T-helper 2 cell (primary cell): ENCODE measurements around the gene FAM135A.
"Not testable (repeated sequence)": the region's sequence is repeated elsewhere in the genome, so short reads cannot be mapped to it uniquely, and the experiment has no call there.

ENCODE experiments used
- DNase-seq, 5 experiments: peaks; one replicate each; pipeline versions ENCODE4 v3.0.0 to v3.0.0-alpha.2; 2012 to 2022

FAM135A gene

GRCh38 chr6:70396796-70397729 lies 16.2 kb upstream of the FAM135A start:
- DNase-seq, result no peak

DNA sequence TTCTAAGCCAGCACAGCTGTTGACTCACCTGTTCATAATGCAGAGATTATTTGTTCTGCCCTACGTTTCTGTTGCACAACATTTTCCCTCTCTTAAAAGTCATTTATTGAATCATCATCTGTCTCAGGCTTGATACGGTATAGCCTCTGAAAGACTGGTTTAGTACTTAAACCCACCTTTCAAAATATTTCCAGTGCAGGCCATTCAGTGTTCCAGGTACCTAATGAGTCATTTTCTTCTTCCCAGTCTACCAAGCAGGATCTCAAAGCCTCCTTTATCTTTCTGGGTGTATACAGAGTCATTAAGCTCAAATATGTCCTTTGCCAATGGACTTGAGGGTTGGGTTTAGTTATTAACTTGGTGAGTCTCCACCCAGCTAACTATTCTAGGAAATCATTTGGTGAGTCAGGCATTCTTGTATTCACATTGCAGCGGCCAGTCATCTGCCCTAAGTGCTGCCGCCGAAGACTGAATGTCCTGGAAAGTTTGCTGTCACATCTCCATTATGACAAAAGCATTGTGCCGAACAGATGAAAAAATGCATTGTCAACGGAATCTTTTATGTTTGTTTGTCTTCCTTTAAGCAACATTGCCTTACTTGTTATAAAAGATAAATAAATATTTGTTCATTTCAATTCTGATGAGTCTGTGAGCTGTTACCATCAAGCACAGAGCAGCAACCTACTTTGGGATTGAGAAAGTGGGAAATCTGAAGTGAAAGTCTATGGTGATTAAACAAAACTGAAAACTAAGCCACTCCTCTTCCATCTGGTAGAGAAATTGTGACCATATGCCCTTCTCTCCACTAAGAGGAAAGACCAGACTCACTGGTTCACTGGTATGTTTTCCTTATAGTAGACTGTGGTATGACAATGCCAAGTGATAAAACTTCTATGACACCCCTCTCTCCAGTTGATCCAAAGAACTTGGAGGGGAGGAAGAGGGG lies 14.3 kb upstream of the FAM135A start:
- no peak for DNase-seq

GRCh38 chr6:70404658-70405057 lies 8.7 kb upstream of the FAM135A start:
- DNase-seq, result no peak

DNA sequence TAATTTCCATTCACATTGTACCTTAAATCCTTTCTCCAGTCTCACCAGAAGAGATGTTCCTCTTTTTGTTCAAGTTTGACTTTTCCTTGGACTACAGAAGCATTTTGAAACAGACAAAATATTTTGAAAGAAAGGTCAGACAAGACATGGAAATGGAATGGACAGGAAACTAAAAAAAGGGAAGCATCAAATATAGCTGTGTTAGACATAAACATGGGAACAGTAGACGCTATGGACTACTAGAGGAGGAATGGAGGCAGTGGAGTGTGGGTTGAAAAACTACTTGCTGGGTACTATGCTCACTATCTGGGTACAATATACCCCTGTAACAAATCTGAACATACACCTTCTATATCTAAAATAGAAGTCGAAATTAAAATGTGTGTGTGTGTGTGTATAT lies 4.1 kb upstream of the FAM135A start:
- no peak for DNase-seq

DNA sequence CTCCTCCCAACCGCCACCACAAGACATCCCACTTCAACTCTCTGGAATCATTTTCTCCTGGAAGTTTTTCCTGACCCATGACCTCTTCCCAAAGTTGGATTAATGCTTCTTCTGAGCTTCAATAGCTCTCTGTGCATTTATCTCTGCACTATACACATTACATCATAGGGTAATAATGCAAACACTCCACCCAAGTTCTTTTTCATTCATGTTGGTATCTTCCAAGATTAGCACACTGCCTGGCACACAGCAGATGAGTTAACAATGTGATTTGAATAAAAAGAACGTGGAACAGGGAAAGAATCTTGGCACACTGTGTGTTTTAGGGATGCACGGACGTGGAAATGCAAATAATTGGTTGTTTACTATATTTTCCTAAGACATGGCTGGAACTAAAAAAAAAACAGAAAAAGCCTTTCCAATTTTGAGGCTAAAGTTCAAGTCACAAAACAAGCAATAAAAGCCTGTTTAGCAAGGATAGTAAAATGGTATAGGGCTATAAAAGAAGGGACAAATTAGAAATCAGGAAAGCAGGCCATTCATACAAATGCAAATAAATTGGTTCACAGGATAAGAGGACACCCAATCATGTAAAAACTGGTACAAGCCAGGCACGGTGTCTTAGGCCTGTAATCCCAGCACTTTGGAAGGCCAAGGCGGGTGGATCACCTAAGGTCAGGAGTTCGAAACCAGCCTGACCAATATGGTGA lies 1.6 kb upstream of the FAM135A start:
- DNase-seq, result no peak

DNA sequence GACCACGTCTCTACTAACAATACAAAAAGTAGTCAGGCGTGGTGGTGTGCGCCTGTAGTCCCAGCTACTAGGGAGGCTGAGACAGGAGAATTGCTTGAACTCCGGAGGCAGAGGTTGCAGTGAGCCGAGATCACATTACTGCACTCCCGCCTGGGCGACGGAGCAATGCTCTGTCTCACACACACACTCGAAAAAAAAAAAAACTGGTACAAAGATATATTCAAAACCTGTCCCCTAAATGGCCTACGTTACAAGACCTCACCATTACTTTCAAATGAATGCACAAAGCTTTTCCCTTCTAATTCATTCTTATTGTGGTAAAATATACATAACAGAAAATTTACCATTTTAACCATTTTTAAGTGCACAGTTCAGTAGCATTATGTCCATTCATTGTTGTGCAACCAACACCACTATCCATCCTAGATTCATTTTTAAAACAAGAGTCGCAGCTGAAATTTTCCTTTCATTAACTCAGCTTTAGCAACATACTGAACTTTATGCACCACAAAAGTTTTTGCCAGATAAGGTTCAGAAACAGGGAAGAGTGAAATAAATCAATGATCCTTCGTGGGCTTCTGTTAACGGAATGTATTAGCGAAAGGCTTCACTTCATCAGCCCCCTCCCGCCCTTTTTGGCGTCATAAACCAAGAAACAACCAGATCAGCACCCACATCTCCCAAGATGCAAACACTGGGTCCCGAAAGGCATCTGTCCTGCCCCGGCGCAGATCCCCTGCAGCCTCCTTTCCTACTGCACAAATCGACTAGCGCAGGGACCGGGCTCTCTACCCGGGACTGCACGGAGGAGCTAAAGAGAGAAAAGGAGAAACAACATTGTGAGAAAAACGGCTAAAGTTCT lies 825 bp upstream of the FAM135A start:
- DNase-seq, result peak in 2 of 5 experiments; percentile 2 to 12

DNA sequence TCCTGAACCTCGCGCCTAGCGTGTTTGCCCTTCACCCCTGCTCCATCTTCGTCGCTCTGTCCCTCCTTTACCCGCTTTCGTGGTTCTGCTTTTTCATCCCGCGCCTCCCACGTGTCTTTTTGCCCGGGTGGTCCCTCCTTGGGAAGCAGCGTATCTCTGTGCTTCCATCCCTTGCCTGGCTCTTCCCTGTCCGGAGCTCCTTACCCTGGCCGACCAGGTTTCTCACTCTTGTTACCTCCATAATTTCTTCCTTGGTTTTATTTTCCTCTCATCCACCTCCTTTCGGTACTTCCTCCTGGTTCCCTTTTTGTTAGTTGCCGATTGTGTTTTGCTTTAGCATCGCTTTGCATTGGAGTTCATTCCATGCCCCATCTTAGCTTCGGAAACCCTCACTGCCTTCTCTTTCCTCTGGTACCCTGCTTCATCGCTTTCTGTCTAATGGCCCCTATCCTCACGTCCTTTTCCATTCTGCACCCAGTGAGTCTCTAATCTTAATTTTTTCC lies 735 bp downstream of the FAM135A start:
- DNase-seq, result peak in 1 of 5 experiments; percentile 26

DNA sequence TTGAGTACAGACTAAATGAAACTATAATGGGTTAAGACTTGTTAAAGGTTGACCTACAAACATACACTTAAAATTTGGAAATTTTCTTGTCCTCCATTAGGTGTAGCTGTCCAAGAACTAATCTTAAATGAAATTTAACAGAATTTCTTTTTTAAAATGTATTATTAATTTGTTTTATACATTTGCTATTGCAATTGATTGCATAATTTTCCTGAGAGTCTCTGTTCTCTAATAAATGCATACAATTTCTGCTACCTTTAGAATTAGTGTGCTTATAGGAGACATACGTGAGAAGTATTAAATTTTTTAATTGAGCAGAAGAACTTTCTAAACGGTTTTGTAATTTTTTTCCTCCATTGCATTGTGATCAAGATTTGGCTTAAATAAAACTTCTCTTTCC lies 1.5 kb downstream of the FAM135A start:
- no peak for DNase-seq

- peak in 1 of 5 experiments; percentile 14 for DNase-seq
Observed at GRCh38 chr6:70415247-70415646, 1.9 kb downstream of the FAM135A start.

DNA sequence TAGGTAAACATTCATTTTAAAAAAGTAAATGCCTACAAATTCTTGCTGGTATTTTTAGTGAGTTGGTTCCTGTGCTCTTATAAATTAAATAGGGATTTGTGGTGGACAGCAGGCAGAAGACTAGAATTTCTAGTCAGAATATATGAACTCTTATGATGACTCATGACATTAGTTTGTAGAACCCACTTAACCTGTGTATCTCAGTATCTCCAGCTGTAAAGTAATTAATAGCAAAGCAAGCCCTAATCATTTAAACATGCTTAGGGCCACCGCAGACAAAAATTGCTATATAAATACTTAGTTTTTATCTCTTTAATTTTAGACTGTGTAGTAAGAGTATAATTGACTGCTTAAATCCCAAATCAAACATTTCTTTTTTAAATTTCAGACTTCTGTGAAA lies 2.4 kb downstream of the FAM135A start:
- DNase-seq, result no peak

GRCh38 chr6:70421509-70421908 lies 8.2 kb downstream of the FAM135A start:
- no peak for DNase-seq

DNA sequence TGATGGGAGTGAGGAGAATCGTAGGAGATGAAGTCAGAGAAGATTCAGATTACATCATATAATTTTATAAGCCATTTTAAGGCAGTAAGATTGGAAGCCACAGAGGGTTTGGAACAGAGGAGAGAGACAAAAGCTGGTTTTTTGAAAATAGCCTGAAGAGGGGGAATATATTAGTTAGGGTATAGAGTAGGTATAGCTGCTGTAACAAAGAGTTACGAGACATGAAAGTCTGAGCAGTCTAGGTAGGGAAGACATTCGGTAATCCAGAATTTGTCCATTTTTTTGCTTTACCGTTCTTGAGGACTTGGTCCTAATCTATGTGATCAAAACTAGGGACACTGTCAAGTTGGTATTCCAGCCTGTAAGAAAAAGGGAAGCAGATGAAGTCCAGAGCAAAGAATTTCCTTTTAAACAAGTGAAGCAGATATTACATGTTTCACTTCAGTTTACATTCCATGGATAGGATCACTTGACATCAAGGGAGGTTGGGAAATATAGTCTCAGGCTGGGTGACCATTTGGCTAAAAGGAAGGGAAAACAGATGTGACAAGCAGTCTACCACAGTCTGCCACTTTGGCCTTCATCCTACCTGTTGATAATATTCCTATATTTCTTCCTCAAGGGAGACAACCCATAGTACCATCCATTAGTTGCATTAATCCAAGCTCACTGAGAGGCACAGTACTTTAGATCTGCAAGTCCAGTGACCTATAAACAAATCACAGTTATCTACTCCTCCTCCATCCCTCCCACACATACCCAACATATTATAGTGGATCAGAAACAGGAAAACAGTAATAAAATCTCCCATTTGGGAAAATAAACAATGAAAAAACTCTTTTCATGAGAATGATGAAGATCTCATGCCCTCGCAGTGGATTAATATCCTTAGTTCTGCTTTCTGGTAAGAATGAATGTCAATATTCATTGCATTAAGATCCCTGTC lies 10.2 kb downstream of the FAM135A start:
- DNase-seq, result no peak

- no peak for DNase-seq
Observed at GRCh38 chr6:70424291-70424690, 11.0 kb downstream of the FAM135A start.

DNA sequence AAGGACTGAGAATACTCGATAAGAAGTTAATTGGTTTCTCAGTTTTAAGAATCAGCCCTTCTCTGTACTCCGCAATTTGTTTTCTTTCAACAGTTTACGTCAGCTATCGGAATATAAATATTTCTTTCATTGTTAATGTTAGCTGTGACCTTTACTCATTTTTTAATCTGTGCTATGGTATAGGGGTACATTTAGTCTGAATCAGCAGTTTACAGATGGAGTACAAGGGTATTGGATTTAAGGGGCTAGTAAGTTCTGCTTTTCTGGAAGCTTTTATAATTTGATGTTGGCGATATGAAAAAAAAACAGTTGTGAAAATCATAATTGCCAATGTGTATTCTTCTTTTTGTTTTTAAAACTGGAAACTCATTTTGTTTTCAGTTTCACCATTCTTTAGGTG lies 23.0 kb downstream of the FAM135A start:
- DNase-seq, result no peak

DNA sequence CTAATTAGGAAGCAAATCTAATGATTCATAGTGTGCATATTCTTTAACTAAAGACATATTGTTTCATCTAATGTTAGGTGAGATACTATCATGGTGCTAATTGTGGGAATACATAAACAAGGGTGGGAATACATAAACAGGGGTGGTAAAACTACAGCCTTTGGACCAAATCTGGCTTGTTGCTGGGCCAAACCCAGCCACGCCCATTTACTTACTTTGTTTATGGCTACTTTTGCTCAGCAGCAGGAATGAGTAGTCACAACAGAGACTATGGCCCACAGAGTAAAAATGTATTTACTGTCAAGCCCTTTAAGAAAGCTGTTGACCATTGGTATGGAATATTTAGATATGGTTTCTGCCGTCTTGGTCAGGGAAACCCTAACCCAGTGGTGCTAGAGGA lies 31.7 kb downstream of the FAM135A start:
- no peak for DNase-seq

DNA sequence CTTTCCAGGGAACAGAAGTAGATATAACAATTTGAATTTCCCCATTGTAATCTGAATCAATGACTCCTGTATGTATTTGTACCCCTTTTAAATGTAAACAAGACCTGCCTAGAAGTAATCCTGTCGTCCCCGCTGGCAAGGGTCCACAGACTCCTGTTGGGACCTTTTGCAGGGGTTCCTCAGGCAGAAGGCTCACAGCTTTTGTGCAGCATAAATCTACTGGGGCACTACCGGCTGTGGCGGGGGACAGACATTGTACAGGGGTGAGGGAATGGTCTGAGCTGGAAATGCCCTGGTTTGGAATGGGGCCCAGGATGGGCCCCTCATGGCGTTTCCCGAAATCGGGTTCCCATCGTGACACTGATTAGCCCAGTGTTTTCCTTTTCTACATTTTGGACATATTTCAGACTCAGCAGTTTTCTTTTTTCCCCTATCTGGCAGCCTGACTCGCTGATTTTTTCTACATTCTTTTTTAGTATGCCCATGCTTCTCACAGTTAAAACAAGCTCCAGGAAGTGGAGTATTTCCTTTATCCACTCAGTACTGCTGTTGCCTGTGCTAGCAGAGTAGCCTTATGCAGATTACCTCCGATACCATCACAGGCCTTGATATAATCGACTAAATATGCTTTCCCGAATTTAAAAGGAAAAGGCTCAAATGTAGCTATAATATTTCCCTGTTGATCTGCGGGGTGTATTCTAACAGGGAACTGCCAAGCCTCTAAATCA lies 34.2 kb downstream of the FAM135A start:
- DNase-seq, result not testable (repeated sequence)

DNA sequence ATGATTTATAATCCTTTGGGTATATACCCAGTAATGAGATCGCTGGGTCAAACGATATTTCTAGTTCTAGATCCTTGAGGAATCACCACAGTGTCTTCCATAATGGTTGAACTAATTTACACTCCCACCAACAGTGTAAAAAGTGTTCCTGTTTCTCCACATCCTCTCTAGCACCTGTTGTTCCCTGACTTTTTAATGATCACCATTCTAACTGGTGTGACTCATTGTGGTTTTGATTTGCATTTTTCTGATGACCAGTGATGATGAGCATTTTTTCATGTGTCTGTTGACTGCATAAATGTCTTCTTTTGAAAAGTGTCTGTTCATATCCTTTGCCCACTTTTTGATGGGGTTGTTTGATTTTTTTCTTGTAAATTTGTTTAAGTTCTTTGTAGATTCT lies 40.6 kb downstream of the FAM135A start:
- DNase-seq, result not testable (repeated sequence)

- no peak for DNase-seq
Observed at GRCh38 chr6:70456735-70457134, 43.4 kb downstream of the FAM135A start.

- no peak for DNase-seq
Observed at GRCh38 chr6:70459235-70459634, 45.9 kb downstream of the FAM135A start.

DNA sequence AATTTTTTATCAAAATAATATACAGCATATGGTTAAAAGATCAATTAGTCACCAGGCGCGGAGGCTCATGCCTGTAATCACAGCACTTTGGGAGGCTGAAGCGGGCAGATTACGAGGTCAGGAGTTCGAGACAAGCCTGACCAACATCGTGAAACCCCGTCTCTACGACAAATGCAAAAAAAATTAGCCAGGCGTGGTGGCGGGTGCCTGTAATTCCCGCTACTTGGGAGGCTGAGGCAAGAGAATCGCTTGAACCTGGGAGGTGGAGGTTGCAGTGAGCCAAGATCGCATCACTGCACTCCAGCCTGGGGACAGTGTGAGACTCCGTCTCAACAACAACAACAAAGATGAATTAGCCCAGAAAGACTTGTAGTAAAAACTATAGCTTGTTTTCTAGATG lies 46.4 kb downstream of the FAM135A start:
- not testable (repeated sequence) for DNase-seq
